Aorta (tissue), 5 donors: Measurements from ENCODE around the gene SLC66A2. TPM values are rescaled to one million over a fixed set of nuclear protein-coding genes. Genes with fewer than 3 reads are reported as not detected.
A peak's percentile ranks its signal among the peaks of the same experiment; 100 is the strongest.

Source experiments
- ATAC-seq: fragments of 200-7000 bp; cut with Tn5 transposase; one replicate; pipeline ENCODE4 v1.9.1; 2022; ENCODE audit warnings: moderate library complexity; ENCODE audit not compliant: low FRiP score
- DNase-seq, 2 donors: peaks; one replicate each; pipeline ENCODE4 v3.0.0-alpha.2; 2020
- H3K27ac ChIP-seq, 2 donors: one replicate each; pipeline ENCODE4 v1.5.1; 2013; ENCODE audit warnings: low read length in 2 of 2, mild to moderate bottlenecking in 2 of 2, moderate library complexity in 2 of 2, control low read depth in 1 of 2, inconsistent platforms in 1 of 2, low read depth in 1 of 2
- H3K27me3 ChIP-seq, 2 donors: one replicate each; pipeline ENCODE4 v1.6.1; 2013; ENCODE audit warnings: control low read depth in 1 of 2, low read length in 1 of 2, mild to moderate bottlenecking in 1 of 2, moderate library complexity in 1 of 2; ENCODE audit not compliant: insufficient read depth in 2 of 2, control insufficient read depth in 1 of 2
- H3K36me3 ChIP-seq, 2 donors: one replicate each; pipeline ENCODE4 v1.6.1; 2013; ENCODE audit warnings: control low read depth in 1 of 2, low read length in 1 of 2, mild to moderate bottlenecking in 1 of 2; ENCODE audit not compliant: insufficient read depth in 2 of 2, control insufficient read depth in 1 of 2
- H3K4me1 ChIP-seq, 2 donors: one replicate each; pipeline ENCODE4 v1.6.1; 2013; ENCODE audit warnings: low read length in 2 of 2, control low read depth in 1 of 2, mild to moderate bottlenecking in 1 of 2, moderate library complexity in 1 of 2; ENCODE audit not compliant: insufficient read depth in 2 of 2, control insufficient read depth in 1 of 2
- H3K4me3 ChIP-seq, 2 donors: one replicate each; pipeline ENCODE4 v1.5.1; 2013; ENCODE audit warnings: low read length in 2 of 2, control low read depth in 1 of 2, mild to moderate bottlenecking in 1 of 2
- H3K9me3 ChIP-seq: one replicate; pipeline ENCODE4 v1.6.1; 2013; ENCODE audit warnings: mild to moderate bottlenecking, low read length; ENCODE audit not compliant: control insufficient read depth
- WGBS, 2 donors: extraction: QIAGEN DNeasy Blood & Tissue Kit; methylation state at CpG; one replicate each; pipeline ENCODE4 v1.1.7; 2013; 5-methylcytosine and 5-hydroxymethylcytosine counted together
- intact Hi-C, 2 donors: fragments of 100-400 bp; cut with DNase I; formaldehyde crosslinking; loops; one replicate each; pipeline versions ENCODE4 v1.14.2 to v1.15.0; 2022
- polyA plus RNA-seq, 2 donors: library from polyadenylated mRNA; stranded (reverse); fragments of 200-250 nt; gene quantifications; one replicate each; pipeline ENCODE4 v1.2.3, GENCODE V29; 2013
- total RNA-seq, 2 donors: library from RNA; stranded (reverse); fragmentation: NEBNext Ultra II Directional; extraction: Animal tissue kit (Norgen Biotek cat#: 25700); gene quantifications; one replicate each; pipeline ENCODE4 v1.2.1, GENCODE V29; 2021
- donor health status: healthy with polysubstance abuse.
- donor health status: Bipolar disorder and iron deficiency.
- donor health status: DM: no; HTN: no; CAD: no.
- donor health status: DM: no; HTN: no; CAD: no.
- donor health status: DM: yes; HTN: yes; CAD: no.

Gene SLC66A2
- total and polyA plus RNA-seq, 4 donors = 12.9 to 48.8 (median 43.9) TPM

- Histone ChIP-seq H3K4me1 (no peaks in the 10 kb centered on the region), H3K9me3 (peaks cover 3% of the 10 kb centered on the region), H3K27me3 (no peaks in the 10 kb centered on the region), H3K27ac (no peak overlapping the region), H3K4me3 (no peak overlapping the region), H3K36me3 (no peaks in the 10 kb centered on the region)
- 90 to 93% methylated on average over 24 to 28 of the region's 28 CpGs for WGBS, 2 donors
- intact Hi-C loops = no loop called here
- peak in 1 of 2 donors; percentile 46 for DNase-seq
- no peak for ATAC-seq
Measured at GRCh38 chr18:79900610-79901570, 50.6 kb downstream of the SLC66A2 start.

- H3K27me3 ChIP-seq = no peaks in the 10 kb centered on the region
- peaks cover 3% of the 10 kb centered on the region for H3K9me3 ChIP-seq
- ATAC-seq (no peak), DNase-seq (peak in 1 of 2 donors; percentile 49)
- H3K4me3 ChIP-seq = no peak overlapping the region
- intact Hi-C loops = no loop called here
- 77 to 79% methylated on average over 49 to 53 of the region's 53 CpGs for WGBS, 2 donors
- H3K27ac ChIP-seq = no peak overlapping the region
- H3K36me3 ChIP-seq = no peaks in the 10 kb centered on the region
- H3K4me1 ChIP-seq = no peaks in the 10 kb centered on the region
Measured at GRCh38 chr18:79899609-79900445, 51.6 kb downstream of the SLC66A2 start.

GRCh38 chr18:79898952-79899608, 52.4 kb downstream of the SLC66A2 start:
- no peak for DNase-seq
- Histone ChIP-seq H3K27ac (no peak overlapping the region), H3K4me3 (no peak overlapping the region), H3K4me1 (no peaks in the 10 kb centered on the region), H3K9me3 (peaks cover 3% of the 10 kb centered on the region), H3K36me3 (no peaks in the 10 kb centered on the region), H3K27me3 (no peaks in the 10 kb centered on the region)
- intact Hi-C loops = no loop called here
- ATAC-seq = no peak
- 63 to 71% methylated on average over 64 to 70 of the region's 70 CpGs for WGBS, 2 donors

GRCh38 chr18:79897940-79898625, 53.4 kb downstream of the SLC66A2 start:
- DNase-seq (no peak), ATAC-seq (no peak)
- peaks cover 3% of the 10 kb centered on the region for H3K9me3 ChIP-seq
- 95% methylated on average over 15 of the region's 15 CpGs for WGBS, 2 donors
- H3K27ac ChIP-seq = no peak overlapping the region
- intact Hi-C loops = no loop called here
- no peaks in the 10 kb centered on the region for H3K36me3 ChIP-seq
- H3K4me3 ChIP-seq = no peak overlapping the region
- H3K27me3 ChIP-seq = no peaks in the 10 kb centered on the region
- H3K4me1 ChIP-seq = no peaks in the 10 kb centered on the region

DNA sequence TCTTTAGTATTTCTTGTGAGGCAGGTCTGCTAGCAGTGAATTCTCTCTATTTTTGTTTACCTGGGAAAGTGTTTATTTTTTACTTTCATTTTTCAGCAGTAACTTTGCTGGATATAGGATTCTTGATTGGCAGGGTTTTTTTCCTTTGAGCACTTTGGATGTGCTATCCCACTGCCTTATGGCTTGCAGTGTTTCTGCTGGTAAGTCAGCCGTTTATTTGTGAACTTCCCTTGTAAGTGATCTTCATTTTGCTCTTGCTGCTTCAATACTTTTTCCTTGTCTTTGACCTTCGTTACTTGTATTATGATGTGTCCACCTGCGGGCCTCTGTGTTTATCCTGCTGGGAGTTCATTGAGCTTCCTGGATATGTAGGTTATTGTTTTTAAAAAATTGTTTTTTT, 54.7 kb downstream of the SLC66A2 start:
- no peak overlapping the region for H3K27ac ChIP-seq
- no peaks in the 10 kb centered on the region for H3K4me1 ChIP-seq
- H3K36me3 ChIP-seq = no peaks in the 10 kb centered on the region
- peaks cover 3% of the 10 kb centered on the region for H3K9me3 ChIP-seq
- WGBS, 2 donors = 66 to 81% methylated on average over 3 of the region's 3 CpGs
- intact Hi-C loops = no loop called here
- DNase-seq (no peak), ATAC-seq (no peak)
- H3K27me3 ChIP-seq = no peaks in the 10 kb centered on the region
- no peak overlapping the region for H3K4me3 ChIP-seq

GRCh38 chr18:79890674-79891073, 60.8 kb downstream of the SLC66A2 start:
- intact Hi-C loops = no loop called here
- 84 to 85% methylated on average over 5 of the region's 5 CpGs for WGBS, 2 donors
- DNase-seq (no peak), ATAC-seq (no peak)
- Histone ChIP-seq H3K27me3 (no peaks in the 10 kb centered on the region), H3K4me1 (no peaks in the 10 kb centered on the region), H3K36me3 (no peaks in the 10 kb centered on the region), H3K9me3 (peaks cover 8% of the 10 kb centered on the region), H3K27ac (no peak overlapping the region), H3K4me3 (no peak overlapping the region)

DNA sequence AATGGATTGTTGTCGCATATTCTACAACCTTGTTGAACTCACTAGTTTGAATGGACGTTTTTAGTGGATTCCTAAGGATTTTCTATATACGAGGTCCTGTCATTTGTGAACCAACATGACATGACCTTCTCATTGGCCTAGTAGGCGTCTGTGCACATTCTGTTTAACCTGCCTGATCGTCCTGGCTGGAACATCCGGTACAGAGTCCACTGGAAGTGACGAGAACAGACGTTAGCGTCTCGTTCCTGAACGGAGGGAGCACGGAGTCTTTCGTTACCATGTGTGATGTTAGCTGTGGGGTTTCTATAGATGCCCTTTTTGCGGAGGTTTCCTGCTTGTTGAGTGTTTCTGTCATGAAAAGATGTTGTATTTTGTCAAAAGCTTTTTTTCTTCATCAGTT, 61.9 kb downstream of the SLC66A2 start:
- no peak overlapping the region for H3K4me3 ChIP-seq
- H3K4me1 ChIP-seq = no peaks in the 10 kb centered on the region
- intact Hi-C loops = no loop called here
- H3K27me3 ChIP-seq = no peaks in the 10 kb centered on the region
- H3K9me3 ChIP-seq = peaks cover 8% of the 10 kb centered on the region
- ATAC-seq = no peak
- no peaks in the 10 kb centered on the region for H3K36me3 ChIP-seq
- DNase-seq = no peak
- H3K27ac ChIP-seq = no peak overlapping the region
- WGBS, 2 donors = 89 to 90% methylated on average over 14 of the region's 14 CpGs

- Histone ChIP-seq H3K36me3 (no peaks in the 10 kb centered on the region), H3K4me1 (no peaks in the 10 kb centered on the region), H3K4me3 (no peak overlapping the region), H3K27me3 (no peaks in the 10 kb centered on the region), H3K27ac (no peak overlapping the region), H3K9me3 (peaks cover 8% of the 10 kb centered on the region)
- intact Hi-C loops = no loop called here
- ATAC-seq = no peak
- DNase-seq = peak in 1 of 2 donors; percentile 40
- 88 to 93% methylated on average over 16 of the region's 16 CpGs for WGBS, 2 donors
Measured at GRCh38 chr18:79888016-79888415, 63.4 kb downstream of the SLC66A2 start.
